HepG2 (cell line): Measurements from ENCODE around the gene MEIS1. TPM values are rescaled to one million over a fixed set of nuclear protein-coding genes. Genes with fewer than 3 reads are reported as not detected.

Source experiments
- PAWR ChIP-seq: sonication (generic); formaldehyde crosslinking; IDR thresholded peaks from 2 replicates; pipeline ENCODE4 v1.4.0; 2020; ENCODE audit warnings: missing genetic modification reagents, mild to moderate bottlenecking, borderline replicate concordance
- TBP ChIP-seq: sonication (generic); formaldehyde crosslinking; IDR thresholded peaks from 2 replicates; pipeline ENCODE4 v1.5.0; 2020; ENCODE audit warnings: missing genetic modification reagents
- USF2 ChIP-seq, 2 experiments: sonication (generic) in 1 of 2; formaldehyde crosslinking in 1 of 2; IDR thresholded peaks; 2 replicates each; pipeline versions ENCODE4 v1.5.1 to v1.6.1; 2011 to 2020; ENCODE audit warnings: borderline replicate concordance in 1 of 2, low read depth in 1 of 2, low read length in 1 of 2, mild to moderate bottlenecking in 1 of 2, missing genetic modification reagents in 1 of 2, moderate library complexity in 1 of 2
- ZNF337 ChIP-seq: sonication (generic); formaldehyde crosslinking; IDR thresholded peaks from 2 replicates; pipeline ENCODE4 v1.5.1; 2020; ENCODE audit warnings: missing genetic modification reagents, low read depth, mild to moderate bottlenecking, borderline replicate concordance
- ZSCAN5A ChIP-seq: sonication (generic); formaldehyde crosslinking; IDR thresholded peaks from 2 replicates; pipeline ENCODE4 v1.8.0; 2022; ENCODE audit warnings: mild to moderate bottlenecking, missing genetic modification reagents, borderline replicate concordance
- polyA plus RNA-seq, 8 experiments: library from polyadenylated mRNA; depleted of rRNA in 3 of 8; stranded (reverse) in 7 of 8; unstranded in 1 of 8; fragments of >200 nt; fragmentation: Illumina TruSeq in 4 of 8; extraction: Trizol in 4 of 8; gene quantifications; 2 replicates each; pipeline versions ENCODE4 v1.2.1 to v1.2.3, GENCODE V29; 2011 to 2016; ENCODE audit warnings: low read depth in 4 of 8, missing spikeins in 1 of 8, mixed read lengths in 1 of 8; ENCODE audit not compliant: insufficient read depth in 1 of 8
- total RNA-seq, 5 experiments: library from RNA; depleted of rRNA; stranded (reverse); fragments of >200 nt; fragmentation: Illumina TruSeq; extraction: Trizol; gene quantifications; 2 replicates each; pipeline ENCODE4 v1.2.3, GENCODE V29; 2016; ENCODE audit warnings: low read depth in 1 of 5
- TF ChIP-seq, protein P1 (sequence below): sonication (generic); formaldehyde crosslinking; IDR thresholded peaks from 2 replicates; pipeline ENCODE4 v1.4.0; 2020; ENCODE audit warnings: missing genetic modification reagents, borderline replicate concordance

MEIS1 gene
- total and polyA plus RNA-seq, 2 of the 13 experiments (the other 11 are each of a cell fraction or from before 2014, with no cell fraction given) = 3.8 to 6.0 TPM

DNA sequence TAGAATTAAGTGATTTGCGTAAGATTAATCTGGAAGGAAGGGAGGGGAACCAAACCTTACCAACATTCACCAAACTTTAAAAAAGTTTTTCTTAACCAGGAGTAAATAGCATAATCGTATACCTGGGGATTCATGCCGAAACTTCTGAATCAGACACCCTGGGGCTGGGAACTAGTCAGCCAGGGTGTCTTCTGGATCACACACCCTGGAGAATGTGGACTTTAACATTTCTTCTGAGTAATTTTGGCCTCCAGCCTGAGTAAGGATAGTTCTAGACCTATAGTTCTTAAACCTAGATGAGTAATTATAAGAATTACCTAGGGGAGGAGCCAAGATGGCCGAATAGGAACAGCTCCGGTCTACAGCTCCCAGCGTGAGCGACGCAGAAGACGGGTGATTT is 44.1 kb upstream of the MEIS1 start (continued):
- TF ChIP-seq ZNF337 (CRISPR knock-in tag) (no peak), ZSCAN5A (no peak), USF2 (IDR thresholded peaks at IDR 0.05; ENCODE audit: low read depth, low read length) (no peak), USF2 (CRISPR knock-in tag; IDR thresholded peaks at IDR 0.05; ENCODE audit: borderline replicate concordance) (no peak), PAWR (CRISPR knock-in tag) (no peak), TBP (CRISPR knock-in tag) (no peak)
- TF ChIP-seq, protein P1, sequence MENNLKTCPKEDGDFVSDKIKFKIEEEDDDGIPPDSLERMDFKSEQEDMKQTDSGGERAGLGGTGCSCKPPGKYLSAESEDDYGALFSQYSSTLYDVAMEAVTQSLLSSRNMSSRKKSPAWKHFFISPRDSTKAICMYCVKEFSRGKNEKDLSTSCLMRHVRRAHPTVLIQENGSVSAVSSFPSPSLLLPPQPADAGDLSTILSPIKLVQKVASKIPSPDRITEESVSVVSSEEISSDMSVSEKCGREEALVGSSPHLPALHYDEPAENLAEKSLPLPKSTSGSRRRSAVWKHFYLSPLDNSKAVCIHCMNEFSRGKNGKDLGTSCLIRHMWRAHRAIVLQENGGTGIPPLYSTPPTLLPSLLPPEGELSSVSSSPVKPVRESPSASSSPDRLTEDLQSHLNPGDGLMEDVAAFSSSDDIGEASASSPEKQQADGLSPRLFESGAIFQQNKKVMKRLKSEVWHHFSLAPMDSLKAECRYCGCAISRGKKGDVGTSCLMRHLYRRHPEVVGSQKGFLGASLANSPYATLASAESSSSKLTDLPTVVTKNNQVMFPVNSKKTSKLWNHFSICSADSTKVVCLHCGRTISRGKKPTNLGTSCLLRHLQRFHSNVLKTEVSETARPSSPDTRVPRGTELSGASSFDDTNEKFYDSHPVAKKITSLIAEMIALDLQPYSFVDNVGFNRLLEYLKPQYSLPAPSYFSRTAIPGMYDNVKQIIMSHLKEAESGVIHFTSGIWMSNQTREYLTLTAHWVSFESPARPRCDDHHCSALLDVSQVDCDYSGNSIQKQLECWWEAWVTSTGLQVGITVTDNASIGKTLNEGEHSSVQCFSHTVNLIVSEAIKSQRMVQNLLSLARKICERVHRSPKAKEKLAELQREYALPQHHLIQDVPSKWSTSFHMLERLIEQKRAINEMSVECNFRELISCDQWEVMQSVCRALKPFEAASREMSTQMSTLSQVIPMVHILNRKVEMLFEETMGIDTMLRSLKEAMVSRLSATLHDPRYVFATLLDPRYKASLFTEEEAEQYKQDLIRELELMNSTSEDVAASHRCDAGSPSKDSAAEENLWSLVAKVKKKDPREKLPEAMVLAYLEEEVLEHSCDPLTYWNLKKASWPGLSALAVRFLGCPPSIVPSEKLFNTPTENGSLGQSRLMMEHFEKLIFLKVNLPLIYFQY (CRISPR knock-in tag) = no peak
